ENCODE measurements around the gene CNTNAP4. TPM values are rescaled to one million over a fixed set of nuclear protein-coding genes. Genes with fewer than 3 reads are reported as not detected.

Gene CNTNAP4
- total RNA-seq, 2 experiments from 2014 or later, result not detected

DNA sequence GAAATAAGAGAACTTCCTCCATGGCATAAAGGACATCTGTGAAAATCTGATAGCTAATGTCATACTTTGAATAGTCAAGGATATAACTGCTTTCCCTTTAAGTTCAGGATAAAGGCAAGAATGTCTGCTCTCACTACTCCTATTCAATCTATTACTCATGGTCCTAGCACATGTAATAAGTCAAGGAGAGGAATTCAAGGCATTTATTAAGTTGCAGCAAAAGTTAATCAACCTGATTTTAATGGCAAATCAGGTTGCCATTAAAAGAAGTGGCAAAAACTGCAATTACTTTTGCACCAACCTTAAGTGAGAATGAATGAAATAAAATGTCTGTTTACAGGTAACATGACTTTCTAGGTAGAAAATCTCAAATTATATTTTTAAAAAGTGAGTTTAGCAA is 225.9 kb downstream of the CNTNAP4 start:
- H3K4me1 ChIP-seq (ENCODE audit: insufficient read depth, low read length), result no peaks in the 10 kb centered on the region
- no peaks in the 10 kb centered on the region for H3K36me3 ChIP-seq (ENCODE audit: insufficient read depth, low read length)
- H3K4me3 ChIP-seq (ENCODE audit: low read length), result no peak overlapping the region
- H3K4me3 Mint-ChIP-seq, result no peak overlapping the region
- ATAC-seq (ENCODE audit: poor library complexity) (no peak), DNase-seq (no peak)
- TF ChIP-seq CTCF (IDR thresholded peaks at IDR 0.05), result no peak
- CTCF ChIA-PET, result no interaction called here
- H3K9me3 Mint-ChIP-seq, result peaks cover 12% of the 10 kb centered on the region
- POLR2A ChIA-PET, result no interaction called here
- intact Hi-C loops (cut with DNase I, micrococcal nuclease), result no loop called here
- H3K27me3 ChIP-seq (ENCODE audit: control insufficient read depth in 1 of 2, insufficient read depth in 2 of 2, low read length in 2 of 2), result no peaks in the 10 kb centered on the region
- H3K9me3 ChIP-seq (ENCODE audit: control insufficient read depth in 1 of 2, insufficient read depth in 1 of 2, low read length in 2 of 2), result peaks cover 0 to 6% of the 10 kb centered on the region in 2 experiments
- no peaks in the 10 kb centered on the region for H3K4me1 Mint-ChIP-seq (ENCODE audit: low read depth)
- H3K27me3 Mint-ChIP-seq, result no peaks in the 10 kb centered on the region
- no peak overlapping the region for H3K27ac ChIP-seq (ENCODE audit: low read depth in 1 of 2, low read length in 2 of 2)
- H3K36me3 Mint-ChIP-seq (ENCODE audit: low read depth), result no peaks in the 10 kb centered on the region
- no peak overlapping the region for H3K27ac Mint-ChIP-seq

GRCh38 chr16:76511203-76511602 is 234.0 kb downstream of the CNTNAP4 start:
- Histone ChIP-seq H3K36me3 (ENCODE audit: insufficient read depth, low read length) (no peaks in the 10 kb centered on the region), H3K27ac (ENCODE audit: low read depth in 1 of 2, low read length in 2 of 2) (no peak overlapping the region), H3K27me3 (ENCODE audit: control insufficient read depth in 1 of 2, insufficient read depth in 2 of 2, low read length in 2 of 2) (no peaks in the 10 kb centered on the region), H3K4me3 (ENCODE audit: low read length) (no peak overlapping the region), H3K9me3 (ENCODE audit: control insufficient read depth in 1 of 2, insufficient read depth in 1 of 2, low read length in 2 of 2) (no peaks in the 10 kb centered on the region), H3K4me1 (ENCODE audit: insufficient read depth, low read length) (no peaks in the 10 kb centered on the region)
- ChIA-PET CTCF (no interaction called here), POLR2A (no interaction called here)
- intact Hi-C loops (cut with DNase I, micrococcal nuclease), result no loop called here
- DNase-seq, result no peak
- H3K4me1 Mint-ChIP-seq (ENCODE audit: low read depth), result no peaks in the 10 kb centered on the region
- H3K36me3 Mint-ChIP-seq (ENCODE audit: low read depth), result no peaks in the 10 kb centered on the region
- H3K27ac Mint-ChIP-seq, result no peak overlapping the region
- no peak for TF ChIP-seq CTCF (IDR thresholded peaks at IDR 0.05)
- H3K9me3 Mint-ChIP-seq, result peaks cover 6% of the 10 kb centered on the region
- no peaks in the 10 kb centered on the region for H3K27me3 Mint-ChIP-seq
- no peak overlapping the region for H3K4me3 Mint-ChIP-seq
- ATAC-seq (ENCODE audit: poor library complexity), result no peak

DNA sequence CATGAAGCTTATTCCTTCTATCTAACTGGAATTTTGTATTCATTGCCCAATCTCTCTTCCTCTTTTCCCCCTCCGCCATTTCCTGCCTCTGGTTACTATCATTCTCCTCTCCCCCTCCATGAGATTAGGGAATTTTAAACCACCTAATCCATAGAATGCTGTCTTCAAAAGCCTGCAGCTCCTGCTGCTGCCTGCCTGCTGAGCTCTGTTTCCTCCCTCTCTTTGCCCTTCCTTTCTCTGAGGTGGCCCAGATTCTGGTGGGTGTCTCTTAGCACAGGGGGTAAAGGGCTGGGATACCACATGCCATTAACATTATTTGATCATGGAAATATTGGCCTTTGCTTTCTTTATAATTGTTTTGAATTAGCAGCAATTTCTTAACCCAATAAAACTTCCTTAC is 241.6 kb downstream of the CNTNAP4 start:
- H3K4me1 Mint-ChIP-seq (ENCODE audit: low read depth), result no peaks in the 10 kb centered on the region
- ATAC-seq (ENCODE audit: poor library complexity) (no peak), DNase-seq (no peak)
- POLR2A ChIA-PET, result no interaction called here
- no peaks in the 10 kb centered on the region for H3K9me3 Mint-ChIP-seq
- Histone ChIP-seq H3K27ac (ENCODE audit: low read depth in 1 of 2, low read length in 2 of 2) (no peak overlapping the region), H3K27me3 (ENCODE audit: control insufficient read depth in 1 of 2, insufficient read depth in 2 of 2, low read length in 2 of 2) (no peaks in the 10 kb centered on the region), H3K4me1 (ENCODE audit: insufficient read depth, low read length) (no peaks in the 10 kb centered on the region), H3K4me3 (ENCODE audit: low read length) (no peak overlapping the region), H3K9me3 (ENCODE audit: control insufficient read depth in 1 of 2, insufficient read depth in 1 of 2, low read length in 2 of 2) (no peaks in the 10 kb centered on the region), H3K36me3 (ENCODE audit: insufficient read depth, low read length) (no peaks in the 10 kb centered on the region)
- H3K27me3 Mint-ChIP-seq, result no peaks in the 10 kb centered on the region
- no peak for TF ChIP-seq CTCF (IDR thresholded peaks at IDR 0.05)
- no peak overlapping the region for H3K4me3 Mint-ChIP-seq
- H3K36me3 Mint-ChIP-seq (ENCODE audit: low read depth), result no peaks in the 10 kb centered on the region
- H3K27ac Mint-ChIP-seq, result no peak overlapping the region
- intact Hi-C loops (cut with DNase I, micrococcal nuclease), result no loop called here
- CTCF ChIA-PET, result no interaction called here
